Fibroblast of skin of back (primary cell): ENCODE data around the gene PFKFB4.

ENCODE experiments used
- DNase-seq: peaks from one replicate; pipeline ENCODE4 v3.0.0-alpha.2; 2013

Gene PFKFB4

GRCh38 chr3:48528754-48529153 lies 27.8 kb downstream of the PFKFB4 start:
- no peak for DNase-seq

- no peak for DNase-seq
Observed at GRCh38 chr3:48528048-48528447, 28.6 kb downstream of the PFKFB4 start.

GRCh38 chr3:48524970-48525369 lies 31.6 kb downstream of the PFKFB4 start:
- DNase-seq, result no peak

- DNase-seq, result no peak
Observed at GRCh38 chr3:48521635-48522034, 35.0 kb downstream of the PFKFB4 start.

GRCh38 chr3:48519277-48519643 lies 37.3 kb downstream of the PFKFB4 start:
- no peak for DNase-seq

GRCh38 chr3:48518638-48519276 lies 37.8 kb downstream of the PFKFB4 start:
- no peak for DNase-seq

GRCh38 chr3:48518069-48518468 lies 38.5 kb downstream of the PFKFB4 start:
- DNase-seq, result no peak

GRCh38 chr3:48516571-48516970 lies 40.0 kb downstream of the PFKFB4 start:
- DNase-seq, result no peak

- DNase-seq, result no peak
Observed at GRCh38 chr3:48514431-48515227, 42.0 kb downstream of the PFKFB4 start.

GRCh38 chr3:48511551-48511950 lies 45.1 kb downstream of the PFKFB4 start:
- DNase-seq, result no peak

- DNase-seq, result peak; percentile 55
Observed at GRCh38 chr3:48507256-48508061, 49.1 kb downstream of the PFKFB4 start.

- DNase-seq, result no peak
Observed at GRCh38 chr3:48505968-48506504, 50.6 kb downstream of the PFKFB4 start.

GRCh38 chr3:48505146-48505545 lies 51.5 kb downstream of the PFKFB4 start:
- no peak for DNase-seq

- peak; percentile 69 for DNase-seq
Observed at GRCh38 chr3:48504051-48504946, 52.3 kb downstream of the PFKFB4 start, which contains the start of gene SHISA5. SHISA5 (minus strand) TSS chr3:48504174; CDS start chr3:48504094, 80 bp downstream.

- peak; percentile 48 for DNase-seq
Observed at GRCh38 chr3:48503401-48504050, 53.1 kb downstream of the PFKFB4 start.

- no peak for DNase-seq
Observed at GRCh38 chr3:48502728-48503168, 53.9 kb downstream of the PFKFB4 start.

- DNase-seq, result no peak
Observed at GRCh38 chr3:48502121-48502520, 54.5 kb downstream of the PFKFB4 start.

GRCh38 chr3:48501196-48501595 lies 55.4 kb downstream of the PFKFB4 start:
- no peak for DNase-seq

GRCh38 chr3:48500656-48501055 lies 55.9 kb downstream of the PFKFB4 start:
- no peak for DNase-seq

GRCh38 chr3:48493203-48493501 lies 63.5 kb downstream of the PFKFB4 start:
- DNase-seq, result no peak

GRCh38 chr3:48492461-48493202 lies 64.0 kb downstream of the PFKFB4 start:
- DNase-seq, result no peak
